IMR-90 (cell line): ENCODE results near the gene AXDND1. TPM values are rescaled to one million over a fixed set of nuclear protein-coding genes. Genes with fewer than 3 reads are reported as not detected.

Source experiments
- ATAC-seq: fragments of 200-7000 bp; cut with Tn5 transposase; 2 replicates; pipeline ENCODE4 v1.9.1; 2020; ENCODE audit warnings: low read depth, mild to moderate bottlenecking, moderate library complexity
- BruUV-seq: library from RNA; stranded (reverse); fragments of 400-500 nt; replicated peaks from 2 replicates; lab custom pipeline; 2021; lab: Mats Ljungman, UMichigan
- CTCF ChIA-PET: fragments of 300-600 bp; formaldehyde crosslinking; extraction: SDS; loops from one replicate; lab custom pipeline; 2021; ENCODE audit warnings: antibody characterized with exemption; lab: Yijun Ruan, JAX
- POLR2A ChIA-PET: fragments of 300-600 bp; sonication (Branson Sonifier 250); formaldehyde crosslinking; loops from one replicate; lab custom pipeline; 2022; ENCODE audit warnings: antibody characterized with exemption; ENCODE audit not compliant: unreplicated experiment; lab: Charles Lee
- DNase-seq: peaks from one replicate; pipeline ENCODE4 v3.0.0; 2013
- H2AFZ ChIP-seq: replicated peaks from 2 replicates; pipeline ENCODE3; 2013; ENCODE audit warnings: low read length, mild to moderate bottlenecking; ENCODE audit not compliant: poor library complexity
- H2AK5ac ChIP-seq: 2 replicates; pipeline ENCODE4 v1.6.1; 2013; ENCODE audit warnings: low read depth, low read length, inconsistent platforms
- H2AK9ac ChIP-seq: replicated peaks from 2 replicates; pipeline ENCODE3; 2013; ENCODE audit warnings: mild to moderate bottlenecking, low read depth, low read length, moderate library complexity; ENCODE audit not compliant: poor library complexity
- H2BK120ac ChIP-seq: 2 replicates; pipeline ENCODE4 v1.6.1; 2013; ENCODE audit warnings: low read depth, low read length, inconsistent platforms
- H2BK15ac ChIP-seq: 3 replicates; pipeline ENCODE4 v1.6.1; 2013; ENCODE audit warnings: low read depth, low read length, inconsistent platforms
- H2BK20ac ChIP-seq: 2 replicates; pipeline ENCODE4 v1.6.1; 2013; ENCODE audit warnings: low read depth, mild to moderate bottlenecking, inconsistent platforms, low read length, moderate library complexity
- H2BK5ac ChIP-seq: 2 replicates; pipeline ENCODE4 v1.6.1; 2013; ENCODE audit warnings: mild to moderate bottlenecking, low read depth, low read length, inconsistent platforms; ENCODE audit not compliant: poor library complexity, severe bottlenecking
- H3K14ac ChIP-seq: replicated peaks from 2 replicates; pipeline ENCODE4 v1.6.1; 2013; ENCODE audit warnings: low read depth, low read length, inconsistent platforms
- H3K18ac ChIP-seq: 2 replicates; pipeline ENCODE4 v1.6.1; 2013; ENCODE audit warnings: low read depth, low read length, control low read depth
- H3K23ac ChIP-seq: 2 replicates; pipeline ENCODE4 v1.6.1; 2013; ENCODE audit warnings: low read depth, low read length, inconsistent platforms
- H3K27ac ChIP-seq: 2 replicates; pipeline ENCODE4 v1.5.1; 2013; ENCODE audit warnings: mild to moderate bottlenecking, control low read depth, low read length; ENCODE audit not compliant: insufficient read depth
- H3K27me3 ChIP-seq: 2 replicates; pipeline ENCODE4 v1.6.1; 2013; ENCODE audit warnings: low read length; ENCODE audit not compliant: control insufficient read depth, insufficient read depth
- H3K36me3 ChIP-seq: 2 replicates; pipeline ENCODE4 v1.6.1; 2013; ENCODE audit warnings: low read length, mixed read lengths; ENCODE audit not compliant: control insufficient read depth, insufficient read depth
- H3K4ac ChIP-seq: 2 replicates; pipeline ENCODE4 v1.6.1; 2013; ENCODE audit warnings: low read depth, low read length, inconsistent platforms
- H3K4me1 ChIP-seq: 2 replicates; pipeline ENCODE4 v1.6.1; 2013; ENCODE audit warnings: low read length, mixed read lengths; ENCODE audit not compliant: control insufficient read depth, insufficient read depth
- H3K4me2 ChIP-seq: 2 replicates; pipeline ENCODE4 v1.6.1; 2013; ENCODE audit warnings: low read depth, mild to moderate bottlenecking, control low read depth, low read length, moderate library complexity
- H3K4me3 ChIP-seq: 2 replicates; pipeline ENCODE4 v1.5.1; 2013; ENCODE audit warnings: low read depth, mild to moderate bottlenecking, control low read depth, low read length, moderate library complexity; ENCODE audit not compliant: insufficient read depth
- H3K56ac ChIP-seq: 2 replicates; pipeline ENCODE4 v1.6.1; 2013; ENCODE audit warnings: low read length, inconsistent platforms; ENCODE audit not compliant: insufficient read depth; ENCODE audit errors: extremely low read depth
- H3K79me1 ChIP-seq, 2 experiments: 2 replicates each; pipeline ENCODE4 v1.6.1; 2013; ENCODE audit warnings: low read length in 2 of 2, inconsistent platforms in 1 of 2, low read depth in 1 of 2
- H3K9ac ChIP-seq: 2 replicates; pipeline ENCODE4 v1.6.1; 2013; ENCODE audit warnings: low read depth, low read length, control low read depth
- H3K9me1 ChIP-seq: 2 replicates; pipeline ENCODE4 v1.6.1; 2013; ENCODE audit warnings: low read length, inconsistent platforms; ENCODE audit not compliant: insufficient read depth
- H3K9me3 ChIP-seq: 2 replicates; pipeline ENCODE4 v1.6.1; 2013; ENCODE audit warnings: low read length; ENCODE audit not compliant: control insufficient read depth, insufficient read depth
- H4K20me1 ChIP-seq: 2 replicates; pipeline ENCODE4 v1.6.1; 2013; ENCODE audit warnings: low read length, inconsistent platforms; ENCODE audit not compliant: insufficient read depth
- H4K5ac ChIP-seq: 2 replicates; pipeline ENCODE4 v1.6.1; 2013; ENCODE audit warnings: mild to moderate bottlenecking, low read depth, low read length, control low read depth
- H4K8ac ChIP-seq, 2 experiments: 2 replicates each; pipeline ENCODE4 v1.6.1; 2013; ENCODE audit warnings: low read depth in 2 of 2, low read length in 2 of 2, control low read depth in 1 of 2, inconsistent platforms in 1 of 2
- H4K91ac ChIP-seq: 2 replicates; pipeline ENCODE4 v1.6.1; 2013; ENCODE audit warnings: low read depth, low read length, inconsistent platforms; ENCODE audit not compliant: insufficient read depth
- BHLHE40 ChIP-seq: fragments of 150-350 bp; IDR thresholded peaks from 2 replicates; pipeline ENCODE4 v1.6.1; 2016; ENCODE audit warnings: mild to moderate bottlenecking, low read depth, low read length
- CEBPB ChIP-seq: IDR thresholded peaks from 2 replicates; pipeline ENCODE4 v1.6.1; 2012; ENCODE audit warnings: low read depth, low read length, improper control_type of control experiment
- CHD1 ChIP-seq: IDR thresholded peaks from 2 replicates; pipeline ENCODE4 v1.6.1; 2012; ENCODE audit warnings: low read depth, low read length, improper control_type of control experiment
- FOS ChIP-seq: fragments of 150-350 bp; IDR thresholded peaks from 2 replicates; pipeline ENCODE4 v1.6.1; 2016; ENCODE audit warnings: low read depth, low read length
- MAFK ChIP-seq: IDR thresholded peaks from 2 replicates; pipeline ENCODE4 v1.6.1; 2012; ENCODE audit warnings: low read depth, low read length, improper control_type of control experiment
- MAZ ChIP-seq: IDR thresholded peaks from 2 replicates; pipeline ENCODE4 v1.6.1; 2012; ENCODE audit warnings: low read depth, mild to moderate bottlenecking, low read length, improper control_type of control experiment, moderate library complexity, borderline replicate concordance
- MXI1 ChIP-seq: IDR thresholded peaks from 2 replicates; pipeline ENCODE4 v1.6.1; 2012; ENCODE audit warnings: low read depth, mild to moderate bottlenecking, low read length, moderate library complexity, borderline replicate concordance
- NFE2L2 ChIP-seq: fragments of 150-350 bp; IDR thresholded peaks from 2 replicates; pipeline ENCODE4 v1.6.1; 2016; ENCODE audit warnings: low read depth, mild to moderate bottlenecking, low read length
- POLR2A ChIP-seq: IDR thresholded peaks from 2 replicates; pipeline ENCODE4 v1.6.1; 2012; ENCODE audit warnings: mild to moderate bottlenecking, low read depth, low read length
- RCOR1 ChIP-seq: IDR thresholded peaks from 2 replicates; pipeline ENCODE4 v1.6.1; 2012; ENCODE audit warnings: mild to moderate bottlenecking, low read length, improper control_type of control experiment; ENCODE audit not compliant: insufficient replicate concordance
- RFX5 ChIP-seq: IDR thresholded peaks from 2 replicates; pipeline ENCODE4 v1.8.0; 2012; ENCODE audit warnings: low read depth, mild to moderate bottlenecking, low read length, moderate library complexity
- SMC3 ChIP-seq: fragments of 150-350 bp; IDR thresholded peaks from 2 replicates; pipeline ENCODE4 v1.6.1; 2016; ENCODE audit warnings: low read depth, mild to moderate bottlenecking, antibody characterized with exemption, low read length, moderate library complexity
- WGBS, 2 experiments: methylation state at CpG; one replicate each; pipeline versions ENCODE4 v1.1.5 to v1.1.7; 2013; ENCODE audit warnings: missing lambda C conversion rate in 2 of 2; ENCODE audit not compliant: insufficient read length in 1 of 2; ENCODE audit errors: extremely low coverage in 2 of 2; 5-methylcytosine and 5-hydroxymethylcytosine counted together
- dilution Hi-C: fragments of 300-500 bp; cut with HindIII; formaldehyde crosslinking; loops from one replicate; pipeline ENCODE4 v1.14.3; 2018; ENCODE audit warnings: low sequenced_read_pairs; ENCODE audit not compliant: unreplicated experiment
- in situ Hi-C: fragments of 300-500 bp; cut with MboI; formaldehyde crosslinking; loops from 3 replicates; pipeline ENCODE4 v1.14.3; 2019; ENCODE audit warnings: low sequenced_read_pairs, inconsistent platforms, mixed read lengths
- intact Hi-C: fragments of 100-400 bp; cut with micrococcal nuclease; formaldehyde crosslinking; loops from 2 replicates; pipeline ENCODE4 v1.10.0; 2022
- polyA plus RNA-seq, 3 experiments: library from polyadenylated mRNA; depleted of rRNA; stranded (reverse); fragments of >200 nt; gene quantifications; 2 replicates each; pipeline ENCODE4 v1.2.3, GENCODE V29; 2012; ENCODE audit warnings: low replicate concordance in 1 of 3
- total RNA-seq: library from RNA; depleted of rRNA; stranded (reverse); fragments of >200 nt; gene quantifications from 2 replicates; pipeline ENCODE4 v1.2.3, GENCODE V29; 2012
- TF ChIP-seq, protein P1 (sequence below): conservative IDR thresholded peaks from 2 replicates; pipeline ENCODE4 v1.5.1; 2012; ENCODE audit warnings: mild to moderate bottlenecking, low read depth, low read length, improper control_type of control experiment

The AXDND1 gene
- total and polyA plus RNA-seq, 2 of the 4 experiments (the other 2 are of a cell fraction), result not detected

DNA sequence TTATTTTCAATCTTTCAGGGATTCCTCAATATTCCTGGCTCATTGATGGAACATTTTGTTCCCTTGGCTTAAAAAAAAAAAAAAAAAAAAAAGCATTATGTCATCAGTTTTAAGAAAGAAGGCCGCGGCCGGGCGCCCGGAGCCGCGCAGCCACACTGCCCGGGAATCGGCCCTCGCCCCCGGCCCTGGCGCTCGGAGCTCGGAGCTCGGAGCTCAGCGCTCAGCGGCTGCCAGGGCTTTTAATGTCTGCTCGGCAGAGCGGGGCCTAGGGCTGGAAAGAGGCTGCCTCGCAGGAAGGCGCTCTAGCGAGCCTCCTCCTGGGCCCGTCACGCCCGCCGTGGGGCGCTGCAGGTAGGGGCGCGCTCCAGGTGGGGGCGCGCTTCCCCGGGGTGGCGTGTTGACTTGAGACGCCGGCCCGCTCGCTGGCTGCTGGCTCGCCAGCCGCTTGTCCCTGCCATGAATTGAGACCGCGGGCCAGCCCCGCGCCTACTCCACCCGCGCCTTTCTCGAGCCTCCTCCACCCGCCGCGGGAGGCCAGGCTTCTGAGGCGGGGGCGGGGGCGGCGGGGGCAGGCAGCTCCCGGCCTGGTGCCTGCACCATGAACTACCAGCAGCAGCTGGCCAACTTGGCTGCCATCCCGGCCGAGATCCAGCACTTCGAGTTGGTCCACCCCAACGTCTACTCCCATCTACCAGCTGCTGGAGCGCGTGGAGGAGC, 220.5 kb downstream of the AXDND1 start:
- no peaks in the 10 kb centered on the region for H4K20me1 ChIP-seq
- peaks cover 2% of the 10 kb centered on the region; the same call in 1 of the 2 replicates for H3K9me3 ChIP-seq
- peak overlapping the region; percentile 61 for H2AFZ ChIP-seq
- no peak overlapping the region for H4K8ac ChIP-seq
- H3K14ac ChIP-seq, result no peak overlapping the region
- H2BK5ac ChIP-seq, result no peak overlapping the region
- no peaks in the 10 kb centered on the region for H3K9me1 ChIP-seq
- DNase-seq (no peak), ATAC-seq (peak; percentile 83)
- CTCF ChIA-PET, result no interaction called here
- no peak overlapping the region for H2BK15ac ChIP-seq
- intact Hi-C loops, result no loop called here
- no peak overlapping the region for H2BK120ac ChIP-seq
- H3K23ac ChIP-seq, result no peak overlapping the region
- H2AK9ac ChIP-seq, result no peak overlapping the region
- H3K56ac ChIP-seq, result no peak overlapping the region
- H3K9ac ChIP-seq, result no peak overlapping the region
- no peak overlapping the region for H3K4me3 ChIP-seq
- BruUV-seq, result no TSS peak
- no peak overlapping the region for H2BK20ac ChIP-seq
- POLR2A ChIA-PET, result interaction anchor here (0.6 kb wide), 1 partner anchor 39 kb away, joined by 11 read pairs; no protein-coding TSS in a partner anchor
- H3K4ac ChIP-seq, result no peak overlapping the region
- TF ChIP-seq CEBPB, result no peak
- TF ChIP-seq CHD1, result no peak
- no peak for TF ChIP-seq POLR2A
- no peak for TF ChIP-seq MXI1
- no peak for TF ChIP-seq SMC3
- TF ChIP-seq BHLHE40, result no peak
- no peak for TF ChIP-seq RCOR1
- peak; percentile 3; the same call in 1 of the 2 replicates for TF ChIP-seq MAFK
- TF ChIP-seq MAZ, result no peak
- TF ChIP-seq, protein P1, sequence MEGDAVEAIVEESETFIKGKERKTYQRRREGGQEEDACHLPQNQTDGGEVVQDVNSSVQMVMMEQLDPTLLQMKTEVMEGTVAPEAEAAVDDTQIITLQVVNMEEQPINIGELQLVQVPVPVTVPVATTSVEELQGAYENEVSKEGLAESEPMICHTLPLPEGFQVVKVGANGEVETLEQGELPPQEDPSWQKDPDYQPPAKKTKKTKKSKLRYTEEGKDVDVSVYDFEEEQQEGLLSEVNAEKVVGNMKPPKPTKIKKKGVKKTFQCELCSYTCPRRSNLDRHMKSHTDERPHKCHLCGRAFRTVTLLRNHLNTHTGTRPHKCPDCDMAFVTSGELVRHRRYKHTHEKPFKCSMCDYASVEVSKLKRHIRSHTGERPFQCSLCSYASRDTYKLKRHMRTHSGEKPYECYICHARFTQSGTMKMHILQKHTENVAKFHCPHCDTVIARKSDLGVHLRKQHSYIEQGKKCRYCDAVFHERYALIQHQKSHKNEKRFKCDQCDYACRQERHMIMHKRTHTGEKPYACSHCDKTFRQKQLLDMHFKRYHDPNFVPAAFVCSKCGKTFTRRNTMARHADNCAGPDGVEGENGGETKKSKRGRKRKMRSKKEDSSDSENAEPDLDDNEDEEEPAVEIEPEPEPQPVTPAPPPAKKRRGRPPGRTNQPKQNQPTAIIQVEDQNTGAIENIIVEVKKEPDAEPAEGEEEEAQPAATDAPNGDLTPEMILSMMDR, result 0 out of 2 replicates have a peak, but pooled peaks have one; percentile 27
- TF ChIP-seq FOS, result no peak
- no peak for TF ChIP-seq RFX5
- TF ChIP-seq NFE2L2, result no peak
- peaks cover 24% of the 10 kb centered on the region for H3K27me3 ChIP-seq
- no peaks in the 10 kb centered on the region for H3K79me1 ChIP-seq
- H3K27ac ChIP-seq, result no peak overlapping the region
- H3K4me2 ChIP-seq, result no peak overlapping the region; the same call in 1 of the 2 replicates
- no peak overlapping the region for H3K18ac ChIP-seq
- H2AK5ac ChIP-seq, result no peak overlapping the region
- 5% methylated on average over 27 of the region's 60 CpGs; no CpG with 5 or more reads in 1 of the 2 experiments for WGBS, 2 experiments
- no peaks in the 10 kb centered on the region for H3K36me3 ChIP-seq
- in situ Hi-C loops, result loop anchor here (25.0 kb wide), 1 partner anchor 324 kb away; no protein-coding TSS in a partner anchor
- H4K5ac ChIP-seq, result no peak overlapping the region
- no peak overlapping the region for H4K91ac ChIP-seq
- dilution Hi-C loops, result no loop called here
- H3K4me1 ChIP-seq, result no peaks in the 10 kb centered on the region
